ENCODE measurements around the gene HYAL1. TPM values are rescaled to one million over a fixed set of nuclear protein-coding genes. Genes with fewer than 3 reads are reported as not detected.

The HYAL1 gene
- total and polyA plus RNA-seq, 2 donors from 2014 or later: 47.5 to 126 TPM

DNA sequence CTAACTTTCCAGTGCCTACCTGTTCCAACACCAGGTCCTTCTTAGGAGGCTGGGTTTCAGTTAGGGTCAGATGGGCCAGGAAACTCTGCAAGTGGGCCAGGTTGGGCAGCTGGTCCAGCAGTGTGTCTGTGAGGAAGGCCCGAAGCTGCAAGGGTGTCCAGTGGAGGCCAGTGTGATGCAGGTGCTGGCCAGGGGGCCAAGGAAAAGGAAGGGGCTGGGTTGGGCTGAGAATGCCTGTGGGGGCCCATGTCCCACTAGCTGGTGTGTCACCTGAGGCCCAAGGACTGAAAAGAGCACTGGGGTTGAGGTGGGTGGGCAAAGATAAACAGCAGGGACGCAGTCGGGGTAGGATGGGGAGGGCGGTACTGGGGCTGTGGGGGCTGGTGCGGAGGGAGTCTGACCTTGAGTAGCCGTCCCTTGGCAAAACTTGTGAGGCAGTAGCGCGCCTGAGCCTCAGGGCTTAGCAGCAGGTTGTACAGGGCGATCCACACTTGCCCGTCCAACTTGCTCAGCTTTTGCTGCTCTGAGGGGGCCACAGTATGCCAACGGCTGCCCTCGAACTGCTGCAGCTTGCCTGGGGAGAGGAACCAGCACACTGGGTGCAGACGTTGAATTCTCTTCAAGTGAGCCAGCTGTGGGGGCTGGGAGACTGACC is 38.7 kb upstream of the HYAL1 start:
- peak in 2 of 5 donors; percentile 57 to 67 for DNase-seq
- intact Hi-C loops (cut with DNase I): no loop called here
- Histone ChIP-seq H3K4me1 (ENCODE audit: control insufficient read depth in 2 of 3, insufficient read depth in 2 of 3, low read depth in 1 of 3, low read length in 3 of 3) (peaks cover 2 to 16% (median 6%) of the 10 kb centered on the region in 3 donors), H3K27me3 (ENCODE audit: control insufficient read depth, insufficient read depth, low read length) (no peaks in the 10 kb centered on the region), H3K27ac (ENCODE audit: low read depth in 2 of 2, low read length in 2 of 2) (no peak overlapping the region), H3K4me3 (ENCODE audit: low read length in 3 of 3) (no peak overlapping the region), H3K9me3 (ENCODE audit: control insufficient read depth in 2 of 3, insufficient read depth in 1 of 3, low read length in 3 of 3) (no peaks in the 10 kb centered on the region), H3K36me3 (ENCODE audit: control insufficient read depth in 2 of 3, insufficient read depth in 3 of 3, low read length in 3 of 3) (no peaks in the 10 kb centered on the region), H3K9ac (ENCODE audit: low read length in 3 of 3) (no peak overlapping the region)
- TF ChIP-seq CTCF (IDR thresholded peaks at IDR 0.05; ENCODE audit: borderline replicate concordance, extremely low read depth, insufficient read depth): no peak
- FAIRE-seq: no peak

DNA sequence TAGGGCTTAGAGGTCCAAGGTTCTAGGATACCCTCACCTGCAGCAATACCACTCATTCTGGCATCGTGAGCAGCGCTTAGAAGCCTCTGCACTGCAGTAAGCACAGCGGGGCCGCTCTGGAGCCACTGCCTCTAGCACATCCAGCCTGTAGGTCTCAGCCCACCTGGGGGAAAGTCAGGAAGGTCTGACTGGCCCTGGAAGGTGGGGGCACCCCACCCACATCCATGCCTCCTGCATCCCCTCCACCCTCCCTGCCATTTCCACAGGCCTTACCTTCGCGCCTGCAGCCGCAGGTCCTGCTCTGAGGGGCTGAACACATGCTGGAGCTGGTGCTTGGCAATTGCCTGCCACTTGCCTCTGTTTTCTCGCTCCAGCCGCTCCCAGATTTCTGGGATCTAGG is 38.2 kb upstream of the HYAL1 start:
- H3K4me3 ChIP-seq (ENCODE audit: low read length in 3 of 3): no peak overlapping the region
- no peak for FAIRE-seq
- H3K9me3 ChIP-seq (ENCODE audit: control insufficient read depth in 2 of 3, insufficient read depth in 1 of 3, low read length in 3 of 3): no peaks in the 10 kb centered on the region
- peaks cover 2 to 16% (median 6%) of the 10 kb centered on the region in 3 donors for H3K4me1 ChIP-seq (ENCODE audit: control insufficient read depth in 2 of 3, insufficient read depth in 2 of 3, low read depth in 1 of 3, low read length in 3 of 3)
- no peaks in the 10 kb centered on the region for H3K36me3 ChIP-seq (ENCODE audit: control insufficient read depth in 2 of 3, insufficient read depth in 3 of 3, low read length in 3 of 3)
- TF ChIP-seq CTCF (IDR thresholded peaks at IDR 0.05; ENCODE audit: borderline replicate concordance, extremely low read depth, insufficient read depth): no peak
- DNase-seq: peak in 2 of 5 donors; percentile 57 to 71
- no peak overlapping the region for H3K27ac ChIP-seq (ENCODE audit: low read depth in 2 of 2, low read length in 2 of 2)
- H3K27me3 ChIP-seq (ENCODE audit: control insufficient read depth, insufficient read depth, low read length): no peaks in the 10 kb centered on the region
- intact Hi-C loops (cut with DNase I): no loop called here
- H3K9ac ChIP-seq (ENCODE audit: low read length in 3 of 3): no peak overlapping the region

DNA sequence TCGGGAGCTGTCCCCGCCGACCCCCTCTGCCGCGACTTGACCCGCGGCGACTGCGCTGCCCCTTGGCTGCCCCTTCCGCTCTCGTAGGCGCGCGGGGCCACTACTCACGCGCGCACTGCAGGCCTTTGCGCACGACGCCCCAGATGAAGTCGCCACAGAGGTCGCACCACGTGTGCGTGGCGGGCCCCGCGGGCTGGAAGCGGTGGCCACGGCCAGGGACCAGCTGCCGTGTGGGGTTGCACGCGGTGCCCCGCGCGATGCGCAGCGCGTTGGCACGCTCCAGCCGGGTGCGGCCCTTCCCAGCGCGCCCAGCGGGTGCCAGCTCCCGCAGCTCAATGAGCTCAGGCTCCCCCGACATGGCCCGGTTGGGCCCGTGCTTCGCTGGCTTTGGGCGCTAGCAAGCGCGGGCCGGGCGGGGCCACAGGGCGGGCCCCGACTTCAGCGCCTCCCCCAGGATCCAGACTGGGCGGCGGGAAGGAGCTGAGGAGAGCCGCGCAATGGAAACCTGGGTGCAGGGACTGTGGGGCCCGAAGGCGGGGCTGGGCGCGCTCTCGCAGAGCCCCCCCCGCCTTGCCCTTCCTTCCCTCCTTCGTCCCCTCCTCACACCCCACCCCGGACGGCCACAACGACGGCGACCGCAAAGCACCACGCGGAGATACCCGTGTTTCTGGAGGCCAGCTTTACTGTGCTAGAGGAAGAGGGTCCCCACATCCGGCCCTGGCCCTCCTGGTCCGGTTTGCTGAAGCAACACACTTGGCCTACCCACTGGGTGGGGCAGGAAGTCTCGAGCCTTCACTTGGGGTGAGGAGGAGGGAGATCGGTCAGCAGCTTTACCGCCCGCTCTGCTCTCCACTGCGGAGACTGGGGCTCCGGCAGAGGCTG is 37.3 kb upstream of the HYAL1 start, which contains the start of gene RASSF1:
Gene RASSF1 (minus strand): TSS at position 389 of the 882 bp plus-strand sequence. CDS start 31 bp downstream, at position 358.
- Histone ChIP-seq H3K9me3 (ENCODE audit: control insufficient read depth in 2 of 3, insufficient read depth in 1 of 3, low read length in 3 of 3) (no peaks in the 10 kb centered on the region), H3K27me3 (ENCODE audit: control insufficient read depth, insufficient read depth, low read length) (no peaks in the 10 kb centered on the region), H3K4me3 (ENCODE audit: low read length in 3 of 3) (peak within 1 kb of the TSS; percentile 21 to 47 (median 36)), H3K36me3 (ENCODE audit: control insufficient read depth in 2 of 3, insufficient read depth in 3 of 3, low read length in 3 of 3) (no peaks in the 10 kb centered on the region), H3K9ac (ENCODE audit: low read length in 3 of 3) (no peak within 1 kb of the TSS), H3K27ac (ENCODE audit: low read depth in 2 of 2, low read length in 2 of 2) (peak within 1 kb of the TSS; percentile 61 to 75), H3K4me1 (ENCODE audit: control insufficient read depth in 2 of 3, insufficient read depth in 2 of 3, low read depth in 1 of 3, low read length in 3 of 3) (peaks cover 2 to 20% (median 11%) of the 10 kb centered on the region in 3 donors)
- intact Hi-C loops (cut with DNase I): no loop called here
- no peak for TF ChIP-seq CTCF (IDR thresholded peaks at IDR 0.05; ENCODE audit: borderline replicate concordance, extremely low read depth, insufficient read depth)
- peak; percentile 23 to 91 (median 64) for DNase-seq
- FAIRE-seq: no peak
